Natural killer cell (primary cell): ENCODE results near the gene RTL1. TPM values are rescaled to one million over a fixed set of nuclear protein-coding genes. Genes with fewer than 3 reads are reported as not detected.

ENCODE experiments used
- ATAC-seq, 3 donors: fragments of 150-1000 bp in 2 of 3; fragments of 200-7000 bp in 1 of 3; cut with Tn5 transposase; 1 replicate in 1 of 3; 2 replicates in 2 of 3; pipeline ENCODE4 v1.10.0; 2021; ENCODE audit warnings: mild to moderate bottlenecking in 2 of 3, moderate library complexity in 2 of 3
- DNase-seq, 2 donors: peaks; one replicate each; pipeline versions ENCODE4 v3.0.0 to v3.0.0-alpha.2; 2013 to 2021; ENCODE audit warnings: mixed read lengths in 1 of 2
- H3K27ac ChIP-seq: one replicate; pipeline ENCODE4 v1.5.1; 2013; ENCODE audit warnings: mild to moderate bottlenecking, low read length
- H3K27me3 ChIP-seq: one replicate; pipeline ENCODE4 v1.6.1; 2013; ENCODE audit warnings: low read length; ENCODE audit not compliant: control insufficient read depth, insufficient read depth
- H3K36me3 ChIP-seq: one replicate; pipeline ENCODE4 v1.6.1; 2013; ENCODE audit warnings: low read length; ENCODE audit not compliant: control insufficient read depth, insufficient read depth
- H3K4me1 ChIP-seq: one replicate; pipeline ENCODE4 v1.6.1; 2013; ENCODE audit warnings: low read length; ENCODE audit not compliant: control insufficient read depth, insufficient read depth
- H3K4me3 ChIP-seq: one replicate; pipeline ENCODE4 v1.5.1; 2013; ENCODE audit warnings: low read length
- H3K9me3 ChIP-seq: one replicate; pipeline ENCODE4 v1.6.1; 2013; ENCODE audit warnings: low read length; ENCODE audit not compliant: control insufficient read depth, insufficient read depth
- H3K27ac Mint-ChIP-seq, 2 donors: one replicate each; pipeline ENCODE4 v1.8.0; 2022; ENCODE audit warnings: mild to moderate bottlenecking in 2 of 2, mixed read lengths in 2 of 2, moderate library complexity in 1 of 2
- H3K27me3 Mint-ChIP-seq, 2 donors: one replicate each; pipeline ENCODE4 v1.8.0; 2022; ENCODE audit warnings: low read depth in 2 of 2, mixed read lengths in 2 of 2
- H3K36me3 Mint-ChIP-seq: one replicate; pipeline ENCODE4 v1.8.0; 2022; ENCODE audit warnings: mixed read lengths
- H3K4me1 Mint-ChIP-seq, 2 donors: one replicate each; pipeline ENCODE4 v1.8.0; 2022; ENCODE audit warnings: mixed read lengths in 2 of 2
- H3K4me3 Mint-ChIP-seq: one replicate; pipeline ENCODE4 v1.8.0; 2022; ENCODE audit warnings: mild to moderate bottlenecking, moderate library complexity, mixed read lengths
- H3K9me3 Mint-ChIP-seq, 2 donors: one replicate each; pipeline ENCODE4 v1.8.0; 2022; ENCODE audit warnings: mixed read lengths in 2 of 2
- CTCF ChIP-seq: fragments of 200-600 bp; IDR thresholded peaks from one replicate; pipeline ENCODE4 v1.8.0; 2022; ENCODE audit warnings: antibody characterized with exemption
- WGBS: methylation state at CpG from one replicate; pipeline ENCODE4 v1.1.7; 2013; ENCODE audit warnings: missing lambda C conversion rate; ENCODE audit not compliant: insufficient coverage; 5-methylcytosine and 5-hydroxymethylcytosine counted together
- intact Hi-C: fragments of 100-400 bp; cut with micrococcal nuclease; formaldehyde crosslinking; loops from one replicate; pipeline ENCODE4 v1.14.2; 2022
- total RNA-seq, 4 donors: library from RNA; stranded (reverse); fragments of 120-200 nt in 1 of 4; gene quantifications; one replicate each; pipeline versions ENCODE4 v1.2.3 to v1.2.4, GENCODE V29; 2013 to 2022

The RTL1 gene
- total RNA-seq, 3 donors from 2014 or later (not counting 1 experiment from before 2014, with no cell fraction given): not detected

- Histone ChIP-seq H3K9me3 (no peaks in the 10 kb centered on the region), H3K27ac (no peak overlapping the region), H3K4me3 (no peak overlapping the region), H3K4me1 (no peaks in the 10 kb centered on the region), H3K36me3 (no peaks in the 10 kb centered on the region), H3K27me3 (peaks cover 5% of the 10 kb centered on the region)
- Mint-ChIP-seq H3K27ac (no peak overlapping the region), H3K4me1 (no peaks in the 10 kb centered on the region), H3K4me3 (no peak overlapping the region), H3K9me3 (no peaks in the 10 kb centered on the region), H3K27me3 (peaks cover 16 to 25% of the 10 kb centered on the region in 2 donors), H3K36me3 (no peaks in the 10 kb centered on the region)
- ATAC-seq (no peak), DNase-seq (no peak)
- intact Hi-C loops: no loop called here
- 71% methylated on average over 22 of the region's 22 CpGs for WGBS
- TF ChIP-seq CTCF: no peak
Observed at GRCh38 chr14:100896369-100897060, 7.0 kb downstream of the RTL1 start.

GRCh38 chr14:100895411-100895810 lies 8.1 kb downstream of the RTL1 start:
- intact Hi-C loops: no loop called here
- Mint-ChIP-seq H3K36me3 (no peaks in the 10 kb centered on the region), H3K27ac (no peak overlapping the region), H3K27me3 (peaks cover 11 to 18% of the 10 kb centered on the region in 2 donors), H3K9me3 (no peaks in the 10 kb centered on the region), H3K4me3 (no peak overlapping the region), H3K4me1 (no peaks in the 10 kb centered on the region)
- WGBS: 98% methylated on average over 6 of the region's 6 CpGs
- DNase-seq: no peak
- TF ChIP-seq CTCF: no peak
- Histone ChIP-seq H3K4me1 (no peaks in the 10 kb centered on the region), H3K9me3 (no peaks in the 10 kb centered on the region), H3K4me3 (no peak overlapping the region), H3K27me3 (peaks cover 5% of the 10 kb centered on the region), H3K36me3 (no peaks in the 10 kb centered on the region), H3K27ac (no peak overlapping the region)
- no peak for ATAC-seq

- intact Hi-C loops: no loop called here
- WGBS: 77% methylated on average over 6 of the region's 6 CpGs
- no peak for DNase-seq
- Histone ChIP-seq H3K36me3 (no peaks in the 10 kb centered on the region), H3K4me1 (no peaks in the 10 kb centered on the region), H3K9me3 (no peaks in the 10 kb centered on the region), H3K27me3 (peaks cover 5% of the 10 kb centered on the region), H3K4me3 (no peak overlapping the region), H3K27ac (no peak overlapping the region)
- Mint-ChIP-seq H3K9me3 (no peaks in the 10 kb centered on the region), H3K4me1 (no peaks in the 10 kb centered on the region), H3K27ac (no peak overlapping the region), H3K27me3 (peaks cover 9 to 15% of the 10 kb centered on the region in 2 donors), H3K36me3 (no peaks in the 10 kb centered on the region), H3K4me3 (no peak overlapping the region)
- no peak for ATAC-seq
- no peak for TF ChIP-seq CTCF
Observed at GRCh38 chr14:100894416-100894815, 9.1 kb downstream of the RTL1 start.

- WGBS: 88% methylated on average over 11 of the region's 11 CpGs
- no peak overlapping the region for H3K4me3 Mint-ChIP-seq
- no peak for DNase-seq
Observed at GRCh38 chr14:100893760-100894159, 9.8 kb downstream of the RTL1 start.

More at GRCh38 chr14:100893760-100894159, 9.8 kb downstream of the RTL1 start:
- Mint-ChIP-seq H3K36me3 (no peaks in the 10 kb centered on the region), H3K27me3 (peaks cover 10 to 15% of the 10 kb centered on the region in 2 donors), H3K9me3 (no peaks in the 10 kb centered on the region), H3K27ac (no peak overlapping the region), H3K4me1 (no peaks in the 10 kb centered on the region)
- Histone ChIP-seq H3K36me3 (no peaks in the 10 kb centered on the region), H3K9me3 (no peaks in the 10 kb centered on the region), H3K27me3 (no peaks in the 10 kb centered on the region), H3K4me3 (no peak overlapping the region), H3K27ac (no peak overlapping the region), H3K4me1 (no peaks in the 10 kb centered on the region)
- no peak for ATAC-seq
- intact Hi-C loops: no loop called here
- TF ChIP-seq CTCF: no peak
